ENCODE data around the gene TRMT10B.

TRMT10B gene

DNA sequence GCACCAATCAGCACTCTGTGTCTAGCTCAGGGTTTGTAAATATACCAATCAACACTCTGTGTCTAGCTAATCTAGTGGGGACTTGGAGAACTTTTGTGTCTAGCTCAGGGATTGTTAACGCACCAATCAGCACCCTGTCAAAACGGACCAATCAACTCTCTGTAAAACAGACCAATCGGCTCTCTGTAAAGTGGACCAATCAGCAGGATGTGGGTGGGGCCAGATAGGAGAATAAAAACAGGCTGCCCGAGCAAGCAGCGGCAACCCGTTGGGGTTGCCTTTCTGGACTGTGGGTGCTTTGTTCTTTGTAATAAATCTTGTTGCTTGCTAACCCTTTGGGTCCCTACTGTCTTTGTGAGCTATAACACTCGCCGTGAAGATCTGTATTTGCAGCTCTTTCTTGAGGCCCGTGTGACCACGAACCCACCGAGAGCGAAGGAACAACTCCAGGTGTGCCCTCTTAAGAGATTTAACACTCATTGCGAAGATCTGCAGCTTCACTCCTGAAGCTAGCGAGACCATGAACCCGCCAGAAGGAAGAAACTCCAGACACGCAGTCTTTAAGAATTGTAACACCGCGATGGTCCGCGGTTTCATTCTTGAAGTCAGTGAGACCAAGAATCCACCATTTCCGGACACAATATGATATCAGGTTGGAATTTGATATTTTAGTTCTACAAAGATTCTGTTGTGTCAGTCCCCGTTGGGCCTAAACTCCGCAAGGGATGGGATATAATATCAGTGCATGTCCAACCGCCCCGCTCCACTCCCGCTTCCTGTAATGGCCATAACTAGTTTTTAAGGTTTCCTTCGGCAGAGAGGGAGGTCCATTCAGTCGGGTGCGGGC is 740 bp upstream of the TRMT10B start:
- Histone ChIP-seq H3K9me3 (replicated peaks in 1 of 2; ENCODE audit: control insufficient read depth in 2 of 2, insufficient read depth in 1 of 2, low read depth in 1 of 2, low read length in 2 of 2) (no peaks in the 10 kb centered on the region), H3K14ac (ENCODE audit: low read length) (no peak overlapping the region), H3K27ac (replicated peaks; ENCODE audit: low read length) (no peak overlapping the region), H2BK120ac (ENCODE audit: low read depth, low read length) (no peak overlapping the region), H2AFZ (ENCODE audit: low read length) (peak overlapping the region; percentile 96), H3K36me3 (replicated peaks in 1 of 2; ENCODE audit: control insufficient read depth in 2 of 2, insufficient read depth in 2 of 2, low read length in 2 of 2) (no peaks in the 10 kb centered on the region), H3K9ac (ENCODE audit: low read depth, low read length, poor library complexity) (no peak overlapping the region), H3K4me2 (ENCODE audit: insufficient read depth, low read length, poor library complexity, severe bottlenecking) (peak overlapping the region; percentile 87), H3K23ac (ENCODE audit: low read depth, low read length, poor library complexity) (no peak overlapping the region), H3K4me3 (ENCODE audit: low read length in 2 of 2) (peak overlapping the region in 1 of 2 donors; percentile 91), H3K27me3 (ENCODE audit: control insufficient read depth in 3 of 3, insufficient read depth in 3 of 3, low read depth in 1 of 3, low read length in 3 of 3) (peaks cover 0 to 5% (median 0%) of the 10 kb centered on the region in 3 experiments), H2BK15ac (ENCODE audit: low read length) (no peak overlapping the region), H2AK5ac (ENCODE audit: low read depth, low read length) (no peak overlapping the region), H4K91ac (ENCODE audit: low read depth, low read length, poor library complexity) (no peak overlapping the region), H3K4ac (ENCODE audit: low read length) (no peak overlapping the region), H2BK5ac (ENCODE audit: low read length) (no peak overlapping the region), H2BK12ac (ENCODE audit: low read length) (no peak overlapping the region), H3K18ac (ENCODE audit: low read length) (no peak overlapping the region), H4K8ac (ENCODE audit: low read depth, low read length) (peak overlapping the region; percentile 20), H3K79me1 (ENCODE audit: low read depth, low read length) (no peaks in the 10 kb centered on the region), H3K4me1 (ENCODE audit: control insufficient read depth in 2 of 2, insufficient read depth in 1 of 2, low read depth in 1 of 2, low read length in 2 of 2) (peaks cover 2 to 4% of the 10 kb centered on the region in 2 donors)
- WGBS, 2 donors (ENCODE audit: extremely low coverage in 2 of 2, insufficient read length in 2 of 2, insufficient replicate concordance in 1 of 2): no CpG with 5 or more reads among the region's 29 CpGs
- no peak for DNase-seq (ENCODE audit: low spot score)

DNA sequence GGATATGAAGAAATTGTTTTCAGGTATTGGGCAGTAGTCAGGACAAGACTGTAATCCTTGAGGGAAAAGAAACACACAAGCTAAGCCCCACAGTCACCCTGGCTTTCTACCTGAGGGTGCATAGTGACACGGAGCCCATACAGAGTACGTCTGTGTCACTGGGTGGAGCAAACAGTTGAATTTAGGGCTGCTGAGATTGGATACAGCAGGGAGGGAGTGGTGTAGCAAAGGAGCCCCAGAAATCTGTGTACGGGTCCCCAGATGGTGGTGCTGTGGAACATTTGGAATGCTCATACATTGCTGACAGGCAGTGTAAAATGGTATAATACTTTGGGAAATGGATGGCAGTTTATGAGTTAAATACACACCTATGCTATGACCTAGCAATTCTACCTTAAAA is 5.1 kb downstream of the TRMT10B start:
- H3K18ac ChIP-seq (ENCODE audit: low read length): no peak overlapping the region
- no peak overlapping the region for H3K14ac ChIP-seq (ENCODE audit: low read length)
- H2BK120ac ChIP-seq (ENCODE audit: low read depth, low read length): no peak overlapping the region
- WGBS, 2 donors (ENCODE audit: extremely low coverage in 2 of 2, insufficient read length in 2 of 2, insufficient replicate concordance in 1 of 2): no CpG with 5 or more reads among the region's 3 CpGs
- no peak overlapping the region for H2BK15ac ChIP-seq (ENCODE audit: low read length)
- H3K4me2 ChIP-seq (ENCODE audit: insufficient read depth, low read length, poor library complexity, severe bottlenecking): no peak overlapping the region
- no peak overlapping the region for H3K4ac ChIP-seq (ENCODE audit: low read length)
- no peak overlapping the region for H2BK5ac ChIP-seq (ENCODE audit: low read length)
- no peaks in the 10 kb centered on the region for H3K79me1 ChIP-seq (ENCODE audit: low read depth, low read length)
- H2AK5ac ChIP-seq (ENCODE audit: low read depth, low read length): no peak overlapping the region
- no peaks in the 10 kb centered on the region for H3K27me3 ChIP-seq (ENCODE audit: control insufficient read depth in 3 of 3, insufficient read depth in 3 of 3, low read depth in 1 of 3, low read length in 3 of 3)
- no peak overlapping the region for H4K8ac ChIP-seq (ENCODE audit: low read depth, low read length)
- no peak overlapping the region for H3K9ac ChIP-seq (ENCODE audit: low read depth, low read length, poor library complexity)
- H3K9me3 ChIP-seq (replicated peaks in 1 of 2; ENCODE audit: control insufficient read depth in 2 of 2, insufficient read depth in 1 of 2, low read depth in 1 of 2, low read length in 2 of 2): peaks cover 0 to 2% of the 10 kb centered on the region in 2 donors
- peaks cover 2 to 6% of the 10 kb centered on the region in 2 donors for H3K36me3 ChIP-seq (replicated peaks in 1 of 2; ENCODE audit: control insufficient read depth in 2 of 2, insufficient read depth in 2 of 2, low read length in 2 of 2)
- H2BK12ac ChIP-seq (ENCODE audit: low read length): no peak overlapping the region
- no peak overlapping the region for H3K23ac ChIP-seq (ENCODE audit: low read depth, low read length, poor library complexity)
- H3K4me3 ChIP-seq (ENCODE audit: low read length in 2 of 2): no peak overlapping the region
- no peak overlapping the region for H3K27ac ChIP-seq (replicated peaks; ENCODE audit: low read length)
- H2AFZ ChIP-seq (ENCODE audit: low read length): no peak overlapping the region
- peaks cover 0 to 4% of the 10 kb centered on the region in 2 donors for H3K4me1 ChIP-seq (ENCODE audit: control insufficient read depth in 2 of 2, insufficient read depth in 1 of 2, low read depth in 1 of 2, low read length in 2 of 2)
- no peak for DNase-seq (ENCODE audit: low spot score)
- H4K91ac ChIP-seq (ENCODE audit: low read depth, low read length, poor library complexity): no peak overlapping the region

DNA sequence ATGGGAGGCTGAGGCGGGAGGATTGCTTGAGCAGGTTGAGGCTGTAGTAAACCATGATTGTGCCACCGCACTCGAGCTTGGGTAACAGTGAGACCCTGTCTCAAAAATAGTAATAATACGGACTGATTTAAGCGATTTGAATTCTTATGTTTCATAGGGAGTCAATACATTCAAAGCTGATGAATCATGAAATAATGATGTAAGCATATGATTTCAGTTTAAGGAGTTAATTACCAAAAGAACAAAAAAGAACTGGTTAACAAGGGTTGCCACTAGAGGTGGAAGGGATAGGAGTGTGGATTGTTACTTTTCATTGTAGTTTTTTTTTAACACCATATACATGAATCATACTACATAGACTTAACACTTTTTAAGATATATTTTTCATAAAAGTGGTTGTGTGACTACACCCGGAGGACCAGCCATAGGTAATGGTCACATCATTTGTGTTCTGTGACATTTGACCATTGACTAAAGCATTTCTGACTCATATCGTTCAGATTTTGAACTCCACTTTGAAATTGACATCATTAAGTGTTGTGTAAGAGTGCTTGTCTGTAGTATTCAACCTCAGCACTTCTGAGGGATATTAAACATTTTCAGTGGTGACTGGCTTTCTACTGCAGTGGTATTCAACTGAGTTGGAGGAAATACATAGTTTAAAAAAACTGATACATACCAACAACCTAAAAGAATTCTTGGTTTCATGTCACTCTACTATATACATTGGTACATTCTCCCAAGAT is 7.0 kb downstream of the TRMT10B start:
- H4K91ac ChIP-seq (ENCODE audit: low read depth, low read length, poor library complexity): no peak overlapping the region

DNA sequence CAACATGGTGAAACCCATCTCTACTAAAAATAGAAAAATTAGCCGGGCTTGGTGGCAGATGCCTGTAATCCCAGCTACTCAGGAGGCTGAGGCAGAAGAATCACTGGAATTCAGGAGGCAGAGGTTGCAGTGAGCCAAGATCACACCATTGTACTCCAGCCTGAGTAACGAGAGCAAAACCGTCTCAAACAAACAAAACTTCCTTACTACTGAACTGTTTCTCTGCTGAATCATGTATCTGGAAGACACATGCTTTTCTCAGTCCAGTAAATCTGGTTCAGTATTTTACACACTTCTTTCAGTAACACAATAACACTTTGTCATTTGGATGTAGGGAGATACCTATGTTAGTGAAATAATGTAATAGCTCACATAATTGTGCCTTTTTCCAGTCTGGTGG is 7.9 kb downstream of the TRMT10B start:
- no peak overlapping the region for H2AK5ac ChIP-seq (ENCODE audit: low read depth, low read length)
- H3K4me2 ChIP-seq (ENCODE audit: insufficient read depth, low read length, poor library complexity, severe bottlenecking): no peak overlapping the region
- H3K36me3 ChIP-seq (replicated peaks in 1 of 2; ENCODE audit: control insufficient read depth in 2 of 2, insufficient read depth in 2 of 2, low read length in 2 of 2): peaks cover 4 to 15% of the 10 kb centered on the region in 2 donors
- peaks cover 0 to 2% of the 10 kb centered on the region in 2 donors for H3K9me3 ChIP-seq (replicated peaks in 1 of 2; ENCODE audit: control insufficient read depth in 2 of 2, insufficient read depth in 1 of 2, low read depth in 1 of 2, low read length in 2 of 2)
- no peak overlapping the region for H3K4ac ChIP-seq (ENCODE audit: low read length)
- no peak overlapping the region for H2BK120ac ChIP-seq (ENCODE audit: low read depth, low read length)
- H3K4me1 ChIP-seq (ENCODE audit: control insufficient read depth in 2 of 2, insufficient read depth in 1 of 2, low read depth in 1 of 2, low read length in 2 of 2): no peaks in the 10 kb centered on the region
- H2BK12ac ChIP-seq (ENCODE audit: low read length): no peak overlapping the region
- H2BK15ac ChIP-seq (ENCODE audit: low read length): no peak overlapping the region
- H3K4me3 ChIP-seq (ENCODE audit: low read length in 2 of 2): no peak overlapping the region
- no peak overlapping the region for H4K91ac ChIP-seq (ENCODE audit: low read depth, low read length, poor library complexity)
- no peak for DNase-seq (ENCODE audit: low spot score)
- WGBS, 2 donors (ENCODE audit: extremely low coverage in 2 of 2, insufficient read length in 2 of 2, insufficient replicate concordance in 1 of 2): no CpG with 5 or more reads among the region's 3 CpGs
- no peak overlapping the region for H4K8ac ChIP-seq (ENCODE audit: low read depth, low read length)
- H3K27me3 ChIP-seq (ENCODE audit: control insufficient read depth in 3 of 3, insufficient read depth in 3 of 3, low read depth in 1 of 3, low read length in 3 of 3): no peaks in the 10 kb centered on the region
- no peak overlapping the region for H3K23ac ChIP-seq (ENCODE audit: low read depth, low read length, poor library complexity)
- H3K9ac ChIP-seq (ENCODE audit: low read depth, low read length, poor library complexity): no peak overlapping the region
- H3K27ac ChIP-seq (replicated peaks; ENCODE audit: low read length): no peak overlapping the region
- no peak overlapping the region for H3K14ac ChIP-seq (ENCODE audit: low read length)
- no peak overlapping the region for H2BK5ac ChIP-seq (ENCODE audit: low read length)
- H3K79me1 ChIP-seq (ENCODE audit: low read depth, low read length): no peaks in the 10 kb centered on the region
- no peak overlapping the region for H2AFZ ChIP-seq (ENCODE audit: low read length)
- H3K18ac ChIP-seq (ENCODE audit: low read length): no peak overlapping the region

More for the DNA sequence above, 7.0 kb downstream of the TRMT10B start:
- Histone ChIP-seq H3K9me3 (replicated peaks in 1 of 2; ENCODE audit: control insufficient read depth in 2 of 2, insufficient read depth in 1 of 2, low read depth in 1 of 2, low read length in 2 of 2) (peaks cover 0 to 2% of the 10 kb centered on the region in 2 donors), H3K4me2 (ENCODE audit: insufficient read depth, low read length, poor library complexity, severe bottlenecking) (no peak overlapping the region), H2AK5ac (ENCODE audit: low read depth, low read length) (no peak overlapping the region), H3K4me1 (ENCODE audit: control insufficient read depth in 2 of 2, insufficient read depth in 1 of 2, low read depth in 1 of 2, low read length in 2 of 2) (no peaks in the 10 kb centered on the region), H2BK5ac (ENCODE audit: low read length) (no peak overlapping the region), H2BK15ac (ENCODE audit: low read length) (no peak overlapping the region), H2AFZ (ENCODE audit: low read length) (no peak overlapping the region), H3K36me3 (replicated peaks in 1 of 2; ENCODE audit: control insufficient read depth in 2 of 2, insufficient read depth in 2 of 2, low read length in 2 of 2) (peaks cover 4 to 15% of the 10 kb centered on the region in 2 donors), H3K27me3 (ENCODE audit: control insufficient read depth in 3 of 3, insufficient read depth in 3 of 3, low read depth in 1 of 3, low read length in 3 of 3) (no peaks in the 10 kb centered on the region), H4K8ac (ENCODE audit: low read depth, low read length) (no peak overlapping the region), H3K18ac (ENCODE audit: low read length) (no peak overlapping the region), H3K9ac (ENCODE audit: low read depth, low read length, poor library complexity) (no peak overlapping the region), H3K4ac (ENCODE audit: low read length) (no peak overlapping the region), H2BK120ac (ENCODE audit: low read depth, low read length) (no peak overlapping the region), H3K79me1 (ENCODE audit: low read depth, low read length) (no peaks in the 10 kb centered on the region), H3K4me3 (ENCODE audit: low read length in 2 of 2) (no peak overlapping the region), H2BK12ac (ENCODE audit: low read length) (no peak overlapping the region), H3K27ac (replicated peaks; ENCODE audit: low read length) (peak overlapping the region; percentile 51), H3K14ac (ENCODE audit: low read length) (no peak overlapping the region), H3K23ac (ENCODE audit: low read depth, low read length, poor library complexity) (no peak overlapping the region)
- no peak for DNase-seq (ENCODE audit: low spot score)
- no CpG with 5 or more reads among the region's 7 CpGs for WGBS, 2 donors (ENCODE audit: extremely low coverage in 2 of 2, insufficient read length in 2 of 2, insufficient replicate concordance in 1 of 2)

All from neuronal stem cell (in vitro differentiated cells).